GM10847 (cell line): ENCODE data around the gene DBN1.

ENCODE experiments used
- POLR2A ChIP-seq: IDR thresholded peaks from 2 replicates; pipeline ENCODE4 v1.6.1; 2011; ENCODE audit not compliant: insufficient read length; ENCODE audit errors: extremely low read depth

The DBN1 gene

GRCh38 chr5:177486256-177486655, 12.8 kb upstream of the DBN1 start:
- no peak for TF ChIP-seq POLR2A

DNA sequence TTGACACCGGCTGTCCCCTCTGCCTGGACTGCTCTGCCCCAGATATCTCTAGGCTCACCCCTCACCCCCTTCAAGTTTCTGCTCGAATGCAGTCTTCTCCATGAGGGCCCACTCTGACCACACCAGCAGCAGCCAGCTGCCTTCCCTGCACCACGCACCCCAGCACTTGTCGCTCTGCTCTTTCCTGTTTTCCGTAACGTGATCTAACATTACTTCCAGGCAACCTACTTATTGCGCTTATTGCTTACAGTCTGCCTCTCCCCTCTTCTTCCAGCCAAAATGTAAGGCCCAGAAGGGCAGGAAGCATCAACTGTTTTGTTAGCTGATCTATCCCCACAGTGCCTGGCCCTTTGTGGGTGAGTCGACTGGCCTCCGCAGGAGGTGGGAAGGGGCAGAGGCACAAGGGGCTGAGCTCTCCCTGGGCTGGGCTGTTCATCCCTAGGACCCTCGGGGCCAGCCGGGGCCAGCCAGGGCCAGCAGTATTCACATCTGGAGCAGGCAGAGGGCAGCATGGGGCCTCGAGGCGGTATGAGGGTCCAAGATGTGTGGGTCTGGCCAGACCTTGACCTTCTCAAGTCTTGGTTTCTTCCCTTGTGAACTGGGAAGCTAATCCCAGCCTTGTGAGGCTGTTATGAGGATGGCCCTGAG, 11.6 kb upstream of the DBN1 start:
- TF ChIP-seq POLR2A: no peak

GRCh38 chr5:177483994-177484901, 10.8 kb upstream of the DBN1 start:
- no peak for TF ChIP-seq POLR2A

GRCh38 chr5:177483042-177483441, 9.6 kb upstream of the DBN1 start:
- TF ChIP-seq POLR2A: no peak

DNA sequence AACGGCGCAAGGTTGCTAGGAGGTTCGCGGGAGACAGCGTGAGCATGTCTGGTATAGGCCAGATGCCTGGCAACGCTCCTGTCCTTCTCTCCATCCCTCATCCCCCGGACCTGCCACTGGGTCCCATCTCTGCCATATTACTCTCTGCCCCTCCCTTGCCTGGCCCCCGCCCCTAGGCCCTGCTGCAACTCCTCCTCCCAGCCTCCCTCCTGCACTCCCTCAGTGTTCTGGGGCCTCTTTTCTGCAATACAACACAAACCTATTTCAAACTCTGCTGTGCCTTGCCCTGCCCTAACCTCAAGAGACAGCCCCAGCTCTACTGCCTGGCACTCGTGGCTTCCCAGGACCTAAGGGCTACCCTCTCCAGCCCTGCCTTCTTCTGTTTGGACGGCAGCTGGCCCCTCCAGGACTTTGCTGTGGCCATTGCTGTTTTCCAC, 8.9 kb upstream of the DBN1 start:
- TF ChIP-seq POLR2A: no peak

- no peak for TF ChIP-seq POLR2A
Observed at GRCh38 chr5:177479774-177480173, 6.3 kb upstream of the DBN1 start.

DNA sequence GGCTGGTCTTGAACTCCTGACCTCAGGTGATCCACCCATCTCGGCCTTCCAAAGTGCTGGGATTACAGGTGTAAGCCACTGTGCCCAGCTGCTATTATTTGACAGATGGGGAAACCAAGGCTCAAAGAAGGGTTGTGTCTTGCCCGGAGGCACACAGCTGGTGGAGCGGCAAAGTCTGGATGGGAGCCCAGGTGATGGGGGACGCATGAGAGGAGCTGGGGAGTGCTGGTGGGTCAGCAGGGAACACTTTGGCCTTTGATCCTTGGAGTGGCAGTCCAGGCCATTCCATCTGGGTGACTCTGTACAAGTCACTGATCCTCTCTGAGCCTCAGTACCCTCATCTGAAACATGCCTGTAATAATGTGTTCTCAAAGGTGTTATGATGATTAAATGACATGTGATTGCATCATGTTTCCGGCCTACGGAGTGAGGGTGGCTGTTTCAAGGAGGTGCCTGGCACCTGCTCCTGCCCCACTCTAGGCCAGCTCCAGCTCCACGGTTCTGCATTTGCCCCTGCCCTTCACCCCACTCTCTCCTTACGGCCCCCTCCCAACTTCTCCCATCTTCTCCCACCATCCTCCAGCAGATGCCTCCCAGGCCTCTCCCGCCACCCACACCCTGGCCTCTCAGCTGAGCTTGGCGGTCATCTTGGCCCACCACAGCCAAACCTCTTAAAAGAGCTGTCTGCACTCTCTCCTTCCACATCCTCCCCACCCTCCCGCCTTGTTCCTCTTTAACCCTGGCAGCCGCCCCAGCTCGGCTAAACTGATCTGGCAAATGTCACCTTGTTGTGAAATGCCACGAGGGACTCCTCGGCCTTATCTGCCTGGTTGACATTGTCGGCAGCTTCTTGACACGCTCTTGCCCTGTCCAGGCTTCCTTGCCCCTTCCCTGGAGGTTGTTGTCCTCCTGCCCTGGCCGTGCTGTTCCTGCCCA, 5.5 kb upstream of the DBN1 start:
- TF ChIP-seq POLR2A: no peak

DNA sequence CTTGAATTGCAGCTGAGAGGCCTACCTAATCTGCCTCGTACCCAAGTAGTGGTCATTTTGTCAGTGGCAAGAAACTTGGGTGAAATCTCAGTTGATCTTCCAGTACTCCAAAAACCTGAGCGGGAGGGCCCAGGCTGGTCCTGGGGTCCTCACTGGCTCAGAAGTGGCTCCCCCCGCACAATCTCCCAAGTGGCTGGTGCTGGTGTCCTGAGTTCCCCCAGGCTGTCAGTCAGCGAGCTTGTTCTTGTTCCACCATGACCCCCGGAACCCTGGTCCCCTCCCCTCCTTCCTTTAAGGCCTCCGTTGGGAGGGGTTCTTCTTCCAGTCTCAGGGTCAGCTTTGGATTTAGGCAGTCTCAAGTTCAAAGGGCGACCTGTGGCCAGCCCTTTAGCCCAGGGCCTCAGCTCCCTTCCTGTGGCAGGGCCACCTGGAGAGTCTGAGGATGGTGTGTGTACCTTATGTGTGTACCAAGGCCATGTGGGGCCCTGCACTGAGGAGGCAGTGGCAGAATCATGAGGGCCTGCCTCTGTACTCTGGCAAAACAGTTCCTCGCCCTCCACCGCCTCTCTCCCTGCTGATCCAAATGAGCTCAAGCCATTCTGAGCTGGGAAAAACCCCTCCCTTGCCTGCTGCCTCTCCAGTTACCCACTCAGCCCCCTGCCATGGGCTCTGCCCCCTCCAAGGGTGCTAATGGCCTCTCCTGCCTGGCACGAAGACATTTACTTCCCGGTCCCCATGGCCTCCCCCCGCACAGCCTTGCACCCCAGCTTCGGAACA, 4.5 kb upstream of the DBN1 start:
- no peak for TF ChIP-seq POLR2A

GRCh38 chr5:177476531-177477233, 3.2 kb upstream of the DBN1 start:
- no peak for TF ChIP-seq POLR2A

GRCh38 chr5:177475563-177476427, 2.4 kb upstream of the DBN1 start:
- TF ChIP-seq POLR2A: no peak

GRCh38 chr5:177474846-177475562, 1.6 kb upstream of the DBN1 start:
- no peak for TF ChIP-seq POLR2A

DNA sequence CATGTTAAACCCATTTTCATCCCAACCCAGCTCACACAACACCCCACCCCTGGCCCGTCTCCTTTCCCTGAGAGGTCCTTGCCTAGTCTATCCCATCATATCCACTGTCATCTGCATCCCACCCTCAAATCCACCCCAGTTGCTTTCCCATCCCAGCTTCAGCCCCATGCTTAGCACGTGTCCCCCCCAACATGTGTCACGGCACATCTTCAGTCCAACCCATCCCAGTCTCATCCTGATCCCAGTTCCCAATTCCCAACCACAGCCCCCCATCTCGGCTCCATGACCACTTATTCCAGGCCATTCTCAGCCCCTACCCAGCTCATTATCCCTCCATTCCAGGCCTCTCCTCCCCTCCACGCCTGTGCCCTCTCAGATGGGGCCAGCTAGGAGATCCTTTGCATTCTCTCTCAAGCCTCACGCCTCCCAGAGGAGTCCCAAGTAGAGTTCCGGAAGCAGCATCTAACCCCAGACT, 605 bp upstream of the DBN1 start:
- no peak for TF ChIP-seq POLR2A
